Measurements from ENCODE around the gene TRAF2. TPM values are rescaled to one million over a fixed set of nuclear protein-coding genes. Genes with fewer than 3 reads are reported as not detected.

Gene TRAF2
- total RNA-seq, 2 donors from 2014 or later = 45.9 to 55.1 TPM

GRCh38 chr9:136969774-136970173 lies 83.5 kb downstream of the TRAF2 start:
- no peak for TF ChIP-seq CTCF (conservative IDR thresholded peaks at IDR 0.05)
- H3K27me3 Mint-ChIP-seq (ENCODE audit: insufficient read depth) = no peaks in the 10 kb centered on the region
- 79% methylated on average over 4 of the region's 5 CpGs; no CpG with 5 or more reads in 1 of the 2 experiments for WGBS, 2 experiments (ENCODE audit: insufficient coverage in 1 of 2, insufficient read length in 1 of 2)
- no peaks in the 10 kb centered on the region for H3K9me3 Mint-ChIP-seq
- H3K36me3 ChIP-seq (ENCODE audit: control insufficient read depth, insufficient read depth, low read length) = no peaks in the 10 kb centered on the region
- H3K36me3 Mint-ChIP-seq (ENCODE audit: low read depth) = no peaks in the 10 kb centered on the region
- H3K4me3 Mint-ChIP-seq = no peak overlapping the region
- no peak overlapping the region for H3K27ac ChIP-seq (ENCODE audit: low read depth, low read length)
- H3K27ac Mint-ChIP-seq = no peak overlapping the region
- no peak overlapping the region for H3K4me3 ChIP-seq (ENCODE audit: low read length)
- no peak overlapping the region for H3K9ac ChIP-seq (ENCODE audit: extremely low read depth, low read length, poor library complexity, severe bottlenecking)
- peaks cover 8% of the 10 kb centered on the region for H3K4me1 Mint-ChIP-seq
- no peaks in the 10 kb centered on the region for H3K9me3 ChIP-seq (ENCODE audit: control insufficient read depth, low read length)
- no peaks in the 10 kb centered on the region for H3K27me3 ChIP-seq (ENCODE audit: control insufficient read depth, insufficient read depth, low read length, poor library complexity, severe bottlenecking)
- DNase-seq = no peak
- no peaks in the 10 kb centered on the region for H3K4me1 ChIP-seq (ENCODE audit: control insufficient read depth, insufficient read depth, low read length)

GRCh38 chr9:136970361-136970760 lies 84.0 kb downstream of the TRAF2 start:
- Histone ChIP-seq H3K9me3 (ENCODE audit: control insufficient read depth, low read length) (no peaks in the 10 kb centered on the region), H3K36me3 (ENCODE audit: control insufficient read depth, insufficient read depth, low read length) (no peaks in the 10 kb centered on the region), H3K4me3 (ENCODE audit: low read length) (no peak overlapping the region), H3K9ac (ENCODE audit: extremely low read depth, low read length, poor library complexity, severe bottlenecking) (no peak overlapping the region), H3K27me3 (ENCODE audit: control insufficient read depth, insufficient read depth, low read length, poor library complexity, severe bottlenecking) (no peaks in the 10 kb centered on the region), H3K4me1 (ENCODE audit: control insufficient read depth, insufficient read depth, low read length) (no peaks in the 10 kb centered on the region), H3K27ac (ENCODE audit: low read depth, low read length) (no peak overlapping the region)
- peaks cover 8% of the 10 kb centered on the region for H3K4me1 Mint-ChIP-seq
- 90 to 91% methylated on average over 7 to 11 of the region's 11 CpGs for WGBS, 2 experiments (ENCODE audit: insufficient coverage in 1 of 2, insufficient read length in 1 of 2)
- no peak for DNase-seq
- H3K27me3 Mint-ChIP-seq (ENCODE audit: insufficient read depth) = no peaks in the 10 kb centered on the region
- no peak for TF ChIP-seq CTCF (conservative IDR thresholded peaks at IDR 0.05)
- no peaks in the 10 kb centered on the region for H3K9me3 Mint-ChIP-seq
- no peak overlapping the region for H3K27ac Mint-ChIP-seq
- H3K36me3 Mint-ChIP-seq (ENCODE audit: low read depth) = no peaks in the 10 kb centered on the region
- no peak overlapping the region for H3K4me3 Mint-ChIP-seq

- Mint-ChIP-seq H3K4me3 (no peak overlapping the region), H3K27ac (no peak overlapping the region), H3K9me3 (no peaks in the 10 kb centered on the region), H3K4me1 (no peaks in the 10 kb centered on the region), H3K27me3 (ENCODE audit: insufficient read depth) (no peaks in the 10 kb centered on the region), H3K36me3 (ENCODE audit: low read depth) (no peaks in the 10 kb centered on the region)
- no peak overlapping the region for H3K4me3 ChIP-seq (ENCODE audit: low read length)
- WGBS, 2 experiments (ENCODE audit: insufficient coverage in 1 of 2, insufficient read length in 1 of 2) = 92 to 96% methylated on average over 9 to 14 of the region's 14 CpGs
- no peaks in the 10 kb centered on the region for H3K27me3 ChIP-seq (ENCODE audit: control insufficient read depth, insufficient read depth, low read length, poor library complexity, severe bottlenecking)
- H3K9me3 ChIP-seq (ENCODE audit: control insufficient read depth, low read length) = no peaks in the 10 kb centered on the region
- H3K9ac ChIP-seq (ENCODE audit: extremely low read depth, low read length, poor library complexity, severe bottlenecking) = no peak overlapping the region
- H3K27ac ChIP-seq (ENCODE audit: low read depth, low read length) = no peak overlapping the region
- no peaks in the 10 kb centered on the region for H3K4me1 ChIP-seq (ENCODE audit: control insufficient read depth, insufficient read depth, low read length)
- TF ChIP-seq CTCF (conservative IDR thresholded peaks at IDR 0.05) = no peak
- H3K36me3 ChIP-seq (ENCODE audit: control insufficient read depth, insufficient read depth, low read length) = no peaks in the 10 kb centered on the region
- no peak for DNase-seq
Measured at GRCh38 chr9:136971746-136972145, 85.4 kb downstream of the TRAF2 start.

Measured in endodermal cell (in vitro differentiated cells).